GM18858 (cell line): ENCODE measurements around the gene GABBR1.

Experiments
- ATAC-seq: cut with Tn5 transposase; IDR thresholded peaks from one replicate; pipeline ENCODE4 v1.9.1; 2021; ENCODE audit not compliant: unreplicated experiment

The GABBR1 gene

GRCh38 chr6:29625337-29625930 lies 7.5 kb downstream of the GABBR1 start:
- ATAC-seq, result no peak

- no peak for ATAC-seq
Observed at GRCh38 chr6:29624520-29624961, 8.4 kb downstream of the GABBR1 start.

GRCh38 chr6:29620630-29621029 lies 12.4 kb downstream of the GABBR1 start:
- no peak for ATAC-seq

- ATAC-seq, result no peak
Observed at GRCh38 chr6:29619578-29620160, 13.3 kb downstream of the GABBR1 start.

- no peak for ATAC-seq
Observed at GRCh38 chr6:29617782-29618554, 15.0 kb downstream of the GABBR1 start.

GRCh38 chr6:29611426-29611825 lies 21.6 kb downstream of the GABBR1 start:
- no peak for ATAC-seq

GRCh38 chr6:29610540-29610939 lies 22.4 kb downstream of the GABBR1 start:
- no peak for ATAC-seq

- ATAC-seq, result no peak
Observed at GRCh38 chr6:29608131-29608530, 24.9 kb downstream of the GABBR1 start.

GRCh38 chr6:29603930-29604329 lies 29.1 kb downstream of the GABBR1 start:
- no peak for ATAC-seq

- ATAC-seq, result no peak
Observed at GRCh38 chr6:29603456-29603855, 29.5 kb downstream of the GABBR1 start.

GRCh38 chr6:29602564-29603361 lies 30.2 kb downstream of the GABBR1 start:
- ATAC-seq, result no peak

GRCh38 chr6:29598172-29598747 lies 34.7 kb downstream of the GABBR1 start:
- ATAC-seq, result no peak

- no peak for ATAC-seq
Observed at GRCh38 chr6:29597184-29597583, 35.8 kb downstream of the GABBR1 start.

GRCh38 chr6:29596381-29596900 lies 36.5 kb downstream of the GABBR1 start:
- no peak for ATAC-seq

GRCh38 chr6:29593199-29593855 lies 39.7 kb downstream of the GABBR1 start:
- no peak for ATAC-seq

- no peak for ATAC-seq
Observed at GRCh38 chr6:29591677-29592076, 41.3 kb downstream of the GABBR1 start.

- no peak for ATAC-seq
Observed at GRCh38 chr6:29590218-29590808, 42.7 kb downstream of the GABBR1 start.

GRCh38 chr6:29589423-29590048 lies 43.4 kb downstream of the GABBR1 start:
- ATAC-seq, result no peak

- ATAC-seq, result no peak
Observed at GRCh38 chr6:29584821-29585220, 48.2 kb downstream of the GABBR1 start, which contains the start of gene OR2H2. TSS of gene OR2H2 (plus strand) at chr6:29585121. CDS start at chr6:29587945, 2,824 bp downstream.
